Motor neuron (in vitro differentiated cells): ENCODE results near the gene ATG9B. TPM values are rescaled to one million over a fixed set of nuclear protein-coding genes. Genes with fewer than 3 reads are reported as not detected.
"Not testable (repeated sequence)": the region's sequence is repeated elsewhere in the genome, so short reads cannot be mapped to it uniquely, and the experiment has no call there.

Experiments
- ATAC-seq, 8 experiments: fragments of 200-7000 bp; cut with Tn5 transposase; replicated peaks in 6 of 8; 2 replicates each; pipeline ENCODE4 v1.8.0; 2021; ENCODE audit warnings: mild to moderate bottlenecking in 8 of 8, moderate library complexity in 8 of 8
- H3K27ac ChIP-seq, 2 donors: fragments of 250-450 bp; sonication (Bioruptor Pico); 2 replicates each; pipeline ENCODE4 v1.9.0; 2021; ENCODE audit warnings: antibody characterized with exemption in 2 of 2, mild to moderate bottlenecking in 2 of 2, moderate library complexity in 1 of 2
- H3K4me1 ChIP-seq, 2 donors: fragments of 250-450 bp; sonication (Bioruptor Pico); replicated peaks in 1 of 2; 2 replicates each; pipeline ENCODE4 v1.6.1; 2021; ENCODE audit warnings: antibody characterized with exemption in 2 of 2, mild to moderate bottlenecking in 2 of 2, moderate library complexity in 1 of 2
- H3K4me3 ChIP-seq, 5 donors: fragments of 250-450 bp; sonication (Bioruptor Pico); 2 replicates each; pipeline ENCODE4 v1.9.0; 2021; ENCODE audit warnings: antibody characterized with exemption in 5 of 5, mild to moderate bottlenecking in 5 of 5, moderate library complexity in 4 of 5
- WGBS, 10 experiments: fragments of 450-650 bp; shearing (Covaris generic); methylation state at CpG; one replicate each; pipeline ENCODE4 v1.0.0; 2022; 5-methylcytosine and 5-hydroxymethylcytosine counted together
- in situ Hi-C, 9 experiments: fragments of 400-800 bp; cut with MboI; loops; one replicate each; pipeline ENCODE4 v1.15.0; 2021; ENCODE audit warnings: low sequenced_read_pairs in 9 of 9, low pct_unique_long_range_greater_than_20kb in 2 of 9; ENCODE audit not compliant: unreplicated experiment in 9 of 9
- total RNA-seq, 8 experiments: library from RNA; unstranded; fragments of 300-600 nt; gene quantifications; 2 replicates each; pipeline versions ENCODE4 v1.2.3 to v1.2.4, GENCODE V29; 2022

Gene ATG9B
- total RNA-seq, 8 experiments from 2014 or later = 0.36 to 6.7 (median 2.2) TPM

DNA sequence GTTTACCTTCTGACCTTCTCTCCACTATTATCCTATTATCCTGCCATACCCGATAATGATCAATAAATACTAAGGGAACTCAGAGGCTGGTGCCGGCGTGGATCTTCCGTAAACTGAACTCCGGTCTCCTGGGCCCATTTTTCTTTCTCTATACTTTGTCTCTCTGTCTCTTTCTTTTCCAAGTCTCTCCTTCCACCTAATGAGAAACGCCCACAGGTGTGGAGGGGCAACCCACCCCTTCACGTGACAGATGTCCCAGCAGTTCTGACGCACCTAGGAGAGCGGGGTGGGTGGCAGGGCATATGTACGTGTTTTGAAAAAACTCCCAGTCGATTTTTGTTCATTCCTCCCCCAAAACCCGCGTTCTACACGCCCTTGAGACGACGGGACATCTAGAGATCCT, 3.4 kb upstream of the ATG9B start:
- peak overlapping the region; percentile 77 to 99 (median 89) for H3K4me3 ChIP-seq
- H3K27ac ChIP-seq = peak overlapping the region; percentile 40 to 81
- H3K4me1 ChIP-seq = peaks cover 9 to 11% of the 10 kb centered on the region in 2 donors
- ATAC-seq, in situ Hi-C loops: not testable (repeated sequence)
- 0 to 22% (median 0%) methylated on average over 1 to 8 of the region's 16 CpGs; no CpG with 5 or more reads in 1 of the 10 experiments for whole genome bisulfite sequencing, 10 experiments

- ATAC-seq = not testable (repeated sequence)
These were observed 2.8 kb upstream of the ATG9B start for GRCh38 chr7:151026771-151027727.

GRCh38 chr7:151025924-151026671, 1.8 kb upstream of the ATG9B start:
- Histone ChIP-seq H3K4me3 (no peak overlapping the region), H3K27ac (no peak overlapping the region), H3K4me1 (peaks cover 10 to 11% of the 10 kb centered on the region in 2 donors)
- WGBS, 10 experiments = 85 to 100% (median 100%) methylated on average over 1 to 3 of the region's 4 CpGs; no CpG with 5 or more reads in 7 of the 10 experiments
- ATAC-seq = no peak
- in situ Hi-C loops = no loop called here

More at GRCh38 chr7:151026771-151027727, 2.8 kb upstream of the ATG9B start:
- Histone ChIP-seq H3K4me1 (peaks cover 9 to 11% of the 10 kb centered on the region in 2 donors), H3K4me3 (peak overlapping the region in 1 of 5 donors; percentile 77)
- 0 to 59% (median 30%) methylated on average over 1 to 11 of the region's 19 CpGs for WGBS, 10 experiments
- H3K27ac ChIP-seq, in situ Hi-C loops: not testable (repeated sequence)

DNA sequence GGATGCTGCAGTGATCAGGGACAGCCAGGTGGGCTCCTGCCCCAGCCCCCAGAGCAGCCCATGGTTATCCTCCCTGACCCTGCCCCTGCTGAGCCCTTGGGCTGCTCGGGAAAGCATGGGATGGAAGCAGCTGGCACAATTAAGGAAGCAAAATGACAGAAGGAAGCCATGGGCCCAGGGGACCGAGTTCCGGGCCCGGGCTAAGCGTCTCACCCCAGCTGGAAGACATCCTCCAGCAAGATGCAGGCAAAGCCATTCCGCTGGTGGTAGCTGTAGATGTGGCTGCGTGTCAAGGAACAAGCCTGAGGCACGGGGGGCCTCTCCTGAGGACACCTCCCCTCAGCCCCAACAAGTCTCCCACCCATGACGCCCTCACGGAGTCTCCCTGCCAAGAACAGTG, 1.1 kb downstream of the ATG9B start:
- ATAC-seq = no peak
- Histone ChIP-seq H3K4me3 (no peak overlapping the region), H3K4me1 (peaks cover 26 to 31% of the 10 kb centered on the region in 2 donors), H3K27ac (no peak overlapping the region)
- in situ Hi-C loops = no loop called here
- 79 to 86% (median 80%) methylated on average over 1 to 10 of the region's 10 CpGs; no CpG with 5 or more reads in 6 of the 10 experiments for WGBS, 10 experiments

- Histone ChIP-seq H3K4me3 (no peak overlapping the region), H3K27ac (peak overlapping the region in 1 of 2 donors; percentile 48)
- in situ Hi-C loops = no loop called here
These were observed 4.1 kb downstream of the ATG9B start for GRCh38 chr7:151020231-151020630.

DNA sequence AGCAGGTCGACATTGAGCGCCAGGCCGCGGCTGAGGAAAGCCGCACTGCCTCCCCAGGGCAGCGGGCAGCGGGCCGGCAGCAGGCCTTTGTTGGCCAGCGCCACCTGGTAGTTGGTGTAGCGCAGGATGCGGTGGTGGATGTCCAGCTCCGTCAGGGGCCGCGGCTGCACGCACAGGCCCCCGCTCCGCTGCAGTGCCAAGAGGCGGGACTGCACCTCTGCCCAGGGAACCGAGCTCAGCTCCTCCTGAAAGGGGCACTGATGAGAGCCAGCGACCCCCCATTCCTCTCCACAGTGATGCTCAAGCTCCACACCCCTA, 5.2 kb downstream of the ATG9B start:
- peak overlapping the region in 1 of 2 donors; percentile 57 for H3K27ac ChIP-seq
- H3K4me3 ChIP-seq = peak overlapping the region in 1 of 5 donors; percentile 9
- peaks cover 23 to 34% of the 10 kb centered on the region in 2 donors for H3K4me1 ChIP-seq
- ATAC-seq = no peak
- in situ Hi-C loops = no loop called here
- 0 to 100% (median 52%) methylated on average over 1 to 13 of the region's 20 CpGs; no CpG with 5 or more reads in 6 of the 10 experiments for WGBS, 10 experiments

More at GRCh38 chr7:151020231-151020630, 4.1 kb downstream of the ATG9B start:
- WGBS, 10 experiments = 14 to 20% methylated on average over 1 to 5 of the region's 7 CpGs; no CpG with 5 or more reads in 8 of the 10 experiments
- ATAC-seq = peak in 6 of 8 experiments; percentile 7 to 67 (median 52)
- peaks cover 21 to 34% of the 10 kb centered on the region in 2 donors for H3K4me1 ChIP-seq

DNA sequence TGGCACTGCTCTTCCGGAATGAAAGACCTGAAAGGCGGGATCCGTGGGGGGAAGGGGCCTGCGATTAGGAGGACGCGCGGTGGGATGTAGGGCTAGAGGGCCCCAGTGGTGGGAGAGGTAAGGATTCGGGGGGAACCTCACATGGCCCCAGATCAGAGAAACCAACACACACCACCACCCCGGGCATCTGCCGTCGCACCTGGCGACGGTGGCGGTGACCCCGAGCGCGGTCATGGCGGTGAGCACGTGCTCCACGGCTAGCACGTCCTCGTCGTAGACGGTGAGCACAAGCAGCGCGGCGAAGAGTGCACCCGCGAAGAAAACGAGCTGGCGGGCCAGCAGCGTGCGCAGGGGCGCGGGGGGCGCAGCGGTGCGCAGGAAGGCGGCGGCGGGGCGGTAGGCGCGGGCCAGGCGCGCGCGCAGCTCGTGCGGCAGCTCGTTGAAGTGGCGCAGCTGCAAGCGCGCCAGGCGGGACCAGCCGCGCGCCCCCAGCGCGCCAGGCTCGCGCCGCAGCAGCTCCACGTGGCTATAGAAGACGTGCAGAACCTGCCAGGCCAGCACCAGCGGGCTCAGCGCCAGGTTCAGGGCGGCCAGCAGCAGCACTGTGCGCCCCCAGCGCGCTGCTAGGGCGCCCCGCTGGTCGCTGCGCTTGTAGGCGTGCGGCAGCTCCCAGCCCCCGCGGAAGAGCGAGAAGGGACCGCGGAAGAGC, 5.7 kb downstream of the ATG9B start:
- peak; percentile 14 to 67 (median 50) for ATAC-seq
- H3K4me3 ChIP-seq = peak overlapping the region in 3 of 5 donors; percentile 2 to 14 (median 9)
- H3K4me1 ChIP-seq = peaks cover 25 to 37% of the 10 kb centered on the region in 2 donors
- peak overlapping the region in 1 of 2 donors; percentile 57 for H3K27ac ChIP-seq
- WGBS, 10 experiments = 5 to 47% (median 7%) methylated on average over 4 to 7 of the region's 82 CpGs; no CpG with 5 or more reads in 7 of the 10 experiments
- in situ Hi-C loops = no loop called here

GRCh38 chr7:151017953-151018420, 6.3 kb downstream of the ATG9B start:
- Histone ChIP-seq H3K4me3 (peak overlapping the region in 2 of 5 donors; percentile 14 to 15), H3K27ac (peak overlapping the region in 1 of 2 donors; percentile 13), H3K4me1 (peaks cover 31 to 43% of the 10 kb centered on the region in 2 donors)
- WGBS, 10 experiments = 0 to 76% (median 12%) methylated on average over 5 to 11 of the region's 34 CpGs; no CpG with 5 or more reads in 4 of the 10 experiments
- peak; percentile 47 to 83 (median 68) for ATAC-seq
- in situ Hi-C loops = no loop called here

DNA sequence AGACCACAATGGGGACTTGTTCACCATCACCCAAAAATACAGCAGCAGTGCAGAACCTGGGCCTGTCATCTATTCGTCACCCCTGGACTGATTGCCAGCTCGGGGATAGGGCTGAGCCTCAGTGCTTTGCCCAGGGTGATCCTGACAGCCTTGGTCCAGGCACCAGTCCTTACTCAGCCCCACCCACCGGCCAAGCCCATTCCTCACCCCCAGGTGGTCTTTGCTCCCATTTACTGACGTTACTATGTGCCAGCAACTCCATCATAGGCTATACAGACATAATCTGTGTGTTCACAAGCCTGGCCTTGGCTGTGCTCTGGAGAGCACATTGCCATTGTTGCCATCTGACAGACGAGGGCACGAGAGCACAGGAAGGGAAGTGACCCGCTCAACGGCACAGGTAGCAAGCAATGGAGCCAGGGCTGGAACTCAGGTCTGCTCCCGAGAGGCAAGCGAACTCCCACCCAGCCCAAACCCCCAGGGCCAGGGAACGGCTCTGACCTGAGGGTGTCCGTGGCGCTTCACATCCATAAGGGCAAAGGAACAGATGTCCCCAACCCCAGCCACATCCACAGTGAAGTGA, 6.8 kb downstream of the ATG9B start:
- Histone ChIP-seq H3K4me3 (no peak overlapping the region), H3K27ac (no peak overlapping the region), H3K4me1 (peaks cover 35 to 44% of the 10 kb centered on the region in 2 donors)
- WGBS, 10 experiments = 0 to 100% (median 73%) methylated on average over 1 to 6 of the region's 13 CpGs; no CpG with 5 or more reads in 4 of the 10 experiments
- ATAC-seq = no peak
- in situ Hi-C loops = no loop called here

GRCh38 chr7:151016942-151017341, 7.4 kb downstream of the ATG9B start:
- H3K27ac ChIP-seq = no peak overlapping the region
- 72 to 86% (median 80%) methylated on average over 1 to 8 of the region's 15 CpGs; no CpG with 5 or more reads in 7 of the 10 experiments for WGBS, 10 experiments
- H3K4me1 ChIP-seq = peaks cover 35 to 44% of the 10 kb centered on the region in 2 donors
- ATAC-seq = no peak
- no peak overlapping the region for H3K4me3 ChIP-seq
- in situ Hi-C loops = no loop called here

DNA sequence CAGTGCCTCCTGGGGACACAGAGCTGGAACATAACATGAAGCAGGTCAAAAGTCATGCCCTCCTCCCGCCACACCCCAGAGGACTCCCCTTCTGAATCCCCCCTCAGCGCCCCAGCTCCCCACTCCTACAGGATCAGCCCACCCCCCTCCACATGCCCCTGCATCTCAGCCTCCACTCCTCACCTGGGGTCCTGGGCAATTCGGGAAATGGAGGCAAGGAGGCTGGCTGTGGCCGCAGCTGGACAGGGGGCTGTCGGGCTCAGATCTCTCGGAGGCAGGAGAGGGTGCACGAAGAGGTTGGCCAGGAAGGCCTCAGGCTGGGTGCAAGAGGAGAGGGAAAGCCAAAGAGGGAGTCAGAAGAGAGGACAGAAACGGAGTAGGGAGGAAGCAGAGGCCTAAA, 7.8 kb downstream of the ATG9B start:
- in situ Hi-C loops = no loop called here
- H3K4me1 ChIP-seq = peaks cover 35 to 44% of the 10 kb centered on the region in 2 donors
- no peak overlapping the region for H3K4me3 ChIP-seq
- 78 to 96% (median 80%) methylated on average over 1 to 6 of the region's 8 CpGs; no CpG with 5 or more reads in 7 of the 10 experiments for WGBS, 10 experiments
- ATAC-seq = no peak
- H3K27ac ChIP-seq = no peak overlapping the region

- Histone ChIP-seq H3K27ac (no peak overlapping the region), H3K4me3 (no peak overlapping the region), H3K4me1 (peaks cover 35 to 42% of the 10 kb centered on the region in 2 donors)
- 93 to 100% methylated on average over 2 of the region's 5 CpGs; no CpG with 5 or more reads in 8 of the 10 experiments for WGBS, 10 experiments
- no peak for ATAC-seq
- in situ Hi-C loops = no loop called here
These were observed 8.3 kb downstream of the ATG9B start for GRCh38 chr7:151015967-151016366.
